AML-193 (cell line): ENCODE data around the gene ABCB8.
A peak's percentile ranks its signal among the peaks of the same experiment; 100 is the strongest.
"Not testable (repeated sequence)": the region's sequence is repeated elsewhere in the genome, so short reads cannot be mapped to it uniquely, and the experiment has no call there.

Source experiments
- DNase-seq, 2 experiments: peaks; one replicate each; lab custom pipeline; 2025; lab: John Stamatoyannopoulos, UW

Gene ABCB8

GRCh38 chr7:151014950-151015349 is 13.3 kb upstream of the ABCB8 start:
- DNase-seq = no peak

GRCh38 chr7:151015967-151016366 is 12.3 kb upstream of the ABCB8 start:
- DNase-seq = no peak

GRCh38 chr7:151016505-151016904 is 11.7 kb upstream of the ABCB8 start:
- no peak for DNase-seq

GRCh38 chr7:151016942-151017341 is 11.3 kb upstream of the ABCB8 start:
- no peak for DNase-seq

GRCh38 chr7:151017370-151017952 is 10.8 kb upstream of the ABCB8 start:
- no peak for DNase-seq

- peak; percentile 7 to 50 for DNase-seq
These were observed 10.3 kb upstream of the ABCB8 start for GRCh38 chr7:151017953-151018420.

- DNase-seq = no peak
These were observed 9.7 kb upstream of the ABCB8 start for GRCh38 chr7:151018421-151019129.

GRCh38 chr7:151019130-151019447 is 9.2 kb upstream of the ABCB8 start:
- no peak for DNase-seq

GRCh38 chr7:151020231-151020630 is 8.0 kb upstream of the ABCB8 start:
- DNase-seq = no peak

- no peak for DNase-seq
These were observed 5.0 kb upstream of the ABCB8 start for GRCh38 chr7:151023232-151023631.

- no peak for DNase-seq
These were observed 3.7 kb upstream of the ABCB8 start, which contains the start of gene ATG9B for GRCh38 chr7:151024435-151025056. Gene ATG9B, minus strand, starts transcription at chr7:151024494. Its CDS starts 71 bp downstream, at chr7:151024423.

- DNase-seq = no peak
These were observed 2.2 kb upstream of the ABCB8 start for GRCh38 chr7:151025924-151026671.

GRCh38 chr7:151026771-151027727 is 1.2 kb upstream of the ABCB8 start:
- not testable (repeated sequence) for DNase-seq

- not testable (repeated sequence) for DNase-seq
These were observed 521 bp upstream of the ABCB8 start for GRCh38 chr7:151027728-151028130.

GRCh38 chr7:151028948-151029501 is 775 bp downstream of the ABCB8 start:
- DNase-seq = no peak

GRCh38 chr7:151031011-151031410 is 2.8 kb downstream of the ABCB8 start:
- DNase-seq = no peak

GRCh38 chr7:151032936-151033863 is 5.0 kb downstream of the ABCB8 start:
- peak in 1 of 2 experiments; percentile 2 for DNase-seq

GRCh38 chr7:151033864-151034249 is 5.6 kb downstream of the ABCB8 start:
- no peak for DNase-seq

GRCh38 chr7:151034312-151035025 is 6.2 kb downstream of the ABCB8 start:
- no peak for DNase-seq
